KOPT-K1 (cell line): ENCODE results near the gene NQO1.

Source experiments
- H3K27ac ChIP-seq: fragments of 200-600 bp; sonication (generic); 2 replicates; pipeline ENCODE4 v1.5.1; 2016; ENCODE audit warnings: antibody characterized with exemption, mild to moderate bottlenecking, low read depth, low read length; ENCODE audit not compliant: poor library complexity, severe bottlenecking
- H3K36me3 ChIP-seq: fragments of 200-600 bp; sonication (generic); 2 replicates; pipeline ENCODE4 v1.5.1; 2017; ENCODE audit warnings: antibody characterized with exemption, mild to moderate bottlenecking, low read length, moderate library complexity; ENCODE audit not compliant: insufficient read depth
- H3K9me3 ChIP-seq: fragments of 200-600 bp; sonication (generic); 2 replicates; pipeline ENCODE4 v1.5.1; 2017; ENCODE audit warnings: antibody characterized with exemption, low read length, mild to moderate bottlenecking; ENCODE audit not compliant: insufficient read depth, poor library complexity, severe bottlenecking

The NQO1 gene

GRCh38 chr16:69701452-69701851, 24.9 kb downstream of the NQO1 start:
- Histone ChIP-seq H3K36me3 (peaks cover 10% of the 10 kb centered on the region; the same call in 1 of the 2 replicates), H3K9me3 (no peaks in the 10 kb centered on the region), H3K27ac (no peak overlapping the region)

- Histone ChIP-seq H3K27ac (no peak overlapping the region), H3K9me3 (no peaks in the 10 kb centered on the region), H3K36me3 (peaks cover 25% of the 10 kb centered on the region)
Observed at GRCh38 chr16:69699915-69700314, 26.4 kb downstream of the NQO1 start.

GRCh38 chr16:69698404-69698803, 28.0 kb downstream of the NQO1 start:
- Histone ChIP-seq H3K36me3 (peaks cover 40% of the 10 kb centered on the region), H3K27ac (no peak overlapping the region)

GRCh38 chr16:69693916-69694315, 32.4 kb downstream of the NQO1 start:
- Histone ChIP-seq H3K27ac (no peak overlapping the region), H3K36me3 (peaks cover 71% of the 10 kb centered on the region), H3K9me3 (no peaks in the 10 kb centered on the region)

More at GRCh38 chr16:69698404-69698803, 28.0 kb downstream of the NQO1 start:
- H3K9me3 ChIP-seq = no peaks in the 10 kb centered on the region

- Histone ChIP-seq H3K9me3 (no peaks in the 10 kb centered on the region), H3K36me3 (peaks cover 66% of the 10 kb centered on the region), H3K27ac (no peak overlapping the region)
Observed at GRCh38 chr16:69691980-69692911, 34.1 kb downstream of the NQO1 start.

GRCh38 chr16:69688589-69688988, 37.8 kb downstream of the NQO1 start:
- H3K9me3 ChIP-seq = no peaks in the 10 kb centered on the region
- H3K36me3 ChIP-seq = peaks cover 32% of the 10 kb centered on the region

GRCh38 chr16:69680358-69680757, 46.0 kb downstream of the NQO1 start:
- H3K27ac ChIP-seq = no peak overlapping the region
- peaks cover 52% of the 10 kb centered on the region for H3K36me3 ChIP-seq

More at GRCh38 chr16:69688589-69688988, 37.8 kb downstream of the NQO1 start:
- no peak overlapping the region for H3K27ac ChIP-seq

GRCh38 chr16:69672998-69673713, 53.2 kb downstream of the NQO1 start:
- Histone ChIP-seq H3K27ac (no peak overlapping the region), H3K36me3 (peaks cover 56% of the 10 kb centered on the region)

More at GRCh38 chr16:69680358-69680757, 46.0 kb downstream of the NQO1 start:
- no peaks in the 10 kb centered on the region for H3K9me3 ChIP-seq

GRCh38 chr16:69672315-69672997, 53.9 kb downstream of the NQO1 start:
- H3K27ac ChIP-seq = no peak overlapping the region
- H3K36me3 ChIP-seq = peaks cover 52% of the 10 kb centered on the region
- H3K9me3 ChIP-seq = no peaks in the 10 kb centered on the region

More at GRCh38 chr16:69672998-69673713, 53.2 kb downstream of the NQO1 start:
- H3K9me3 ChIP-seq = no peaks in the 10 kb centered on the region

- Histone ChIP-seq H3K9me3 (no peaks in the 10 kb centered on the region), H3K36me3 (peaks cover 39% of the 10 kb centered on the region), H3K27ac (no peak overlapping the region)
Observed at GRCh38 chr16:69669577-69669976, 56.8 kb downstream of the NQO1 start.

GRCh38 chr16:69663846-69664245, 62.5 kb downstream of the NQO1 start:
- Histone ChIP-seq H3K27ac (no peak overlapping the region), H3K36me3 (peaks cover 37% of the 10 kb centered on the region), H3K9me3 (no peaks in the 10 kb centered on the region)

GRCh38 chr16:69662901-69663300, 63.5 kb downstream of the NQO1 start:
- no peak overlapping the region for H3K27ac ChIP-seq
- H3K9me3 ChIP-seq = no peaks in the 10 kb centered on the region
- H3K36me3 ChIP-seq = peaks cover 34% of the 10 kb centered on the region

GRCh38 chr16:69660166-69660565, 66.2 kb downstream of the NQO1 start:
- Histone ChIP-seq H3K9me3 (no peaks in the 10 kb centered on the region), H3K27ac (no peak overlapping the region), H3K36me3 (peaks cover 55% of the 10 kb centered on the region)
